IPS DF 4.7 (cell line): ENCODE data around the gene BNC2.

Experiments
- DNase-seq: peaks from one replicate; pipeline ENCODE4 v3.0.0-alpha.2; 2013; ENCODE audit warnings: low spot score; ENCODE audit errors: extremely low read depth

Gene BNC2

GRCh38 chr9:16418721-16419120 lies 451.7 kb downstream of the BNC2 start:
- DNase-seq: no peak

- no peak for DNase-seq
Measured at GRCh38 chr9:16417749-16418148, 452.7 kb downstream of the BNC2 start.

GRCh38 chr9:16417161-16417560 lies 453.3 kb downstream of the BNC2 start:
- no peak for DNase-seq

GRCh38 chr9:16414451-16414850 lies 456.0 kb downstream of the BNC2 start:
- DNase-seq: no peak

- no peak for DNase-seq
Measured at GRCh38 chr9:16413509-16414016, 456.9 kb downstream of the BNC2 start.

GRCh38 chr9:16412740-16413139 lies 457.7 kb downstream of the BNC2 start:
- DNase-seq: no peak

- no peak for DNase-seq
Measured at GRCh38 chr9:16411311-16411710, 459.2 kb downstream of the BNC2 start.

- DNase-seq: no peak
Measured at GRCh38 chr9:16410601-16411280, 459.7 kb downstream of the BNC2 start.

GRCh38 chr9:16407617-16408016 lies 462.9 kb downstream of the BNC2 start:
- no peak for DNase-seq

GRCh38 chr9:16406526-16407225 lies 463.8 kb downstream of the BNC2 start:
- DNase-seq: no peak

- no peak for DNase-seq
Measured at GRCh38 chr9:16405421-16405820, 465.0 kb downstream of the BNC2 start.

- no peak for DNase-seq
Measured at GRCh38 chr9:16401701-16402100, 468.8 kb downstream of the BNC2 start.

GRCh38 chr9:16398691-16399090 lies 471.8 kb downstream of the BNC2 start:
- DNase-seq: no peak

GRCh38 chr9:16396389-16396788 lies 474.1 kb downstream of the BNC2 start:
- no peak for DNase-seq

GRCh38 chr9:16391369-16391768 lies 479.1 kb downstream of the BNC2 start:
- DNase-seq: no peak

- no peak for DNase-seq
Measured at GRCh38 chr9:16387382-16387781, 483.1 kb downstream of the BNC2 start.

GRCh38 chr9:16386827-16387077 lies 483.7 kb downstream of the BNC2 start:
- no peak for DNase-seq

- no peak for DNase-seq
Measured at GRCh38 chr9:16386007-16386826, 484.3 kb downstream of the BNC2 start.

GRCh38 chr9:16385590-16385989 lies 484.9 kb downstream of the BNC2 start:
- DNase-seq: no peak

GRCh38 chr9:16384993-16385392 lies 485.5 kb downstream of the BNC2 start:
- no peak for DNase-seq

- DNase-seq: no peak
Measured at GRCh38 chr9:16377311-16377710, 493.2 kb downstream of the BNC2 start.

GRCh38 chr9:16371306-16371705 lies 499.2 kb downstream of the BNC2 start:
- no peak for DNase-seq
